Trophoblast cell (in vitro differentiated cells and primary cell): Measurements from ENCODE around the gene TENT5A.

ENCODE experiments used
- DNase-seq, 2 donors: peaks; one replicate each; pipeline ENCODE4 v3.0.0-alpha.2; 2016
- H2AFZ ChIP-seq: 2 replicates; pipeline ENCODE4 v1.6.1; 2013; ENCODE audit warnings: low read length, moderate library complexity, mild to moderate bottlenecking; ENCODE audit not compliant: insufficient read depth, poor library complexity
- H2AK5ac ChIP-seq: 2 replicates; pipeline ENCODE4 v1.6.1; 2013; ENCODE audit warnings: mild to moderate bottlenecking, low read length
- H2BK120ac ChIP-seq: 2 replicates; pipeline ENCODE4 v1.6.1; 2013; ENCODE audit warnings: low read length, mild to moderate bottlenecking, moderate library complexity; ENCODE audit not compliant: insufficient read depth, poor library complexity
- H2BK12ac ChIP-seq: 2 replicates; pipeline ENCODE4 v1.6.1; 2013; ENCODE audit warnings: mild to moderate bottlenecking, low read length, moderate library complexity
- H2BK5ac ChIP-seq: 2 replicates; pipeline ENCODE4 v1.6.1; 2013; ENCODE audit warnings: low read length, low read depth, moderate library complexity, mild to moderate bottlenecking; ENCODE audit not compliant: poor library complexity
- H3K14ac ChIP-seq: 2 replicates; pipeline ENCODE4 v1.6.1; 2013; ENCODE audit warnings: mild to moderate bottlenecking, low read length
- H3K18ac ChIP-seq: 2 replicates; pipeline ENCODE4 v1.6.1; 2013; ENCODE audit warnings: mild to moderate bottlenecking, low read length
- H3K23ac ChIP-seq: 2 replicates; pipeline ENCODE4 v1.6.1; 2013; ENCODE audit warnings: low read length
- H3K27ac ChIP-seq: 2 replicates; pipeline ENCODE4 v1.5.1; 2013; ENCODE audit warnings: low read depth, mild to moderate bottlenecking, inconsistent platforms, low read length, moderate library complexity
- H3K27me3 ChIP-seq: 2 replicates; pipeline ENCODE4 v1.6.1; 2013; ENCODE audit warnings: inconsistent platforms, mild to moderate bottlenecking, low read length, moderate library complexity; ENCODE audit not compliant: insufficient read depth
- H3K36me3 ChIP-seq, 2 experiments: 1 replicate in 1 of 2; 2 replicates in 1 of 2; pipeline ENCODE4 v1.6.1; 2013; ENCODE audit warnings: low read length in 2 of 2, mild to moderate bottlenecking in 2 of 2, moderate library complexity in 1 of 2; ENCODE audit not compliant: insufficient read depth in 2 of 2, control insufficient read depth in 1 of 2
- H3K4ac ChIP-seq: 2 replicates; pipeline ENCODE4 v1.6.1; 2013; ENCODE audit warnings: low read depth, mild to moderate bottlenecking, low read length, moderate library complexity
- H3K4me1 ChIP-seq, 2 experiments: 1 replicate in 1 of 2; 2 replicates in 1 of 2; pipeline ENCODE4 v1.6.1; 2013; ENCODE audit warnings: low read length in 2 of 2, mild to moderate bottlenecking in 2 of 2, moderate library complexity in 1 of 2; ENCODE audit not compliant: insufficient read depth in 2 of 2, control insufficient read depth in 1 of 2
- H3K4me2 ChIP-seq: 2 replicates; pipeline ENCODE4 v1.6.1; 2013; ENCODE audit warnings: inconsistent platforms, mild to moderate bottlenecking, low read length, moderate library complexity
- H3K4me3 ChIP-seq: 2 replicates; pipeline ENCODE4 v1.5.1; 2013; ENCODE audit warnings: mild to moderate bottlenecking, low read depth, low read length, inconsistent platforms
- H3K79me1 ChIP-seq: one replicate; pipeline ENCODE4 v1.6.1; 2013; ENCODE audit warnings: low read length
- H3K79me2 ChIP-seq: 2 replicates; pipeline ENCODE4 v1.6.1; 2013; ENCODE audit warnings: low read length, mild to moderate bottlenecking; ENCODE audit not compliant: control insufficient read depth, insufficient read depth, poor library complexity
- H3K9ac ChIP-seq: 2 replicates; pipeline ENCODE4 v1.6.1; 2013; ENCODE audit warnings: mild to moderate bottlenecking, low read length
- H3K9me3 ChIP-seq: 2 replicates; pipeline ENCODE4 v1.6.1; 2013; ENCODE audit warnings: low read depth, mild to moderate bottlenecking, control low read depth, inconsistent platforms, low read length; ENCODE audit not compliant: insufficient read depth
- H4K12ac ChIP-seq: 2 replicates; pipeline ENCODE4 v1.6.1; 2013; ENCODE audit warnings: low read depth, mild to moderate bottlenecking, low read length, moderate library complexity
- H4K8ac ChIP-seq: 2 replicates; pipeline ENCODE4 v1.6.1; 2013; ENCODE audit warnings: low read depth, mild to moderate bottlenecking, low read length, moderate library complexity
- H4K91ac ChIP-seq: one replicate; pipeline ENCODE4 v1.6.1; 2013; ENCODE audit warnings: low read depth, mild to moderate bottlenecking, low read length, moderate library complexity
- WGBS: extraction: QIAGEN DNeasy Blood & Tissue Kit; methylation state at CpG from one replicate; pipeline ENCODE4 v1.1.7; 2013; ENCODE audit warnings: missing lambda C conversion rate; ENCODE audit not compliant: insufficient read length, insufficient coverage; ENCODE audit errors: extremely low coverage; 5-methylcytosine and 5-hydroxymethylcytosine counted together

TENT5A gene

GRCh38 chr6:81756690-81757089, 4.2 kb upstream of the TENT5A start:
- Histone ChIP-seq H3K9me3 (peaks cover under 1% of the 10 kb centered on the region), H3K4me1 (peaks cover 0 to 5% of the 10 kb centered on the region in 2 experiments), H3K23ac (no peak overlapping the region), H3K27me3 (no peaks in the 10 kb centered on the region), H2BK12ac (no peak overlapping the region), H3K18ac (no peak overlapping the region), H3K4me3 (no peak overlapping the region), H4K91ac (no peak overlapping the region), H3K36me3 (no peaks in the 10 kb centered on the region), H3K14ac (no peak overlapping the region), H2AFZ (no peak overlapping the region), H3K4me2 (no peak overlapping the region), H2BK5ac (no peak overlapping the region), H3K79me1 (peaks cover 21% of the 10 kb centered on the region), H2AK5ac (no peak overlapping the region), H4K8ac (no peak overlapping the region), H2BK120ac (no peak overlapping the region), H4K12ac (no peak overlapping the region), H3K27ac (no peak overlapping the region), H3K9ac (no peak overlapping the region), H3K79me2 (peaks cover 8% of the 10 kb centered on the region), H3K4ac (no peak overlapping the region)
- no peak for DNase-seq
- WGBS, result no CpG with 5 or more reads among the region's 1 CpG

- no peak overlapping the region for H4K8ac ChIP-seq
- H3K4me2 ChIP-seq, result no peak overlapping the region
- no peak overlapping the region for H3K27ac ChIP-seq
- H2AFZ ChIP-seq, result no peak overlapping the region
- H3K18ac ChIP-seq, result no peak overlapping the region
- no CpG with 5 or more reads among the region's 3 CpGs for WGBS
- no peak overlapping the region for H2AK5ac ChIP-seq
- no peak for DNase-seq
- H3K27me3 ChIP-seq, result no peaks in the 10 kb centered on the region
- H3K4me3 ChIP-seq, result no peak overlapping the region
- no peak overlapping the region for H4K12ac ChIP-seq
- H4K91ac ChIP-seq, result no peak overlapping the region
- H3K23ac ChIP-seq, result no peak overlapping the region
- peaks cover 12% of the 10 kb centered on the region for H3K79me2 ChIP-seq
- H2BK12ac ChIP-seq, result peak overlapping the region; percentile 51
- no peaks in the 10 kb centered on the region for H3K36me3 ChIP-seq
- no peak overlapping the region for H3K14ac ChIP-seq
- no peak overlapping the region for H2BK120ac ChIP-seq
- H3K9ac ChIP-seq, result no peak overlapping the region
- H3K79me1 ChIP-seq, result peaks cover 23% of the 10 kb centered on the region
- H2BK5ac ChIP-seq, result no peak overlapping the region
- H3K9me3 ChIP-seq, result peaks cover 3% of the 10 kb centered on the region
- peaks cover 0 to 8% of the 10 kb centered on the region in 2 experiments for H3K4me1 ChIP-seq
- no peak overlapping the region for H3K4ac ChIP-seq
Measured at GRCh38 chr6:81755551-81755950, 3.1 kb upstream of the TENT5A start.

- no CpG with 5 or more reads among the region's 6 CpGs for WGBS
- no peak overlapping the region for H3K9ac ChIP-seq
- H3K4me1 ChIP-seq, result peaks cover 0 to 8% of the 10 kb centered on the region in 2 experiments
- no peak overlapping the region for H2BK120ac ChIP-seq
- no peak overlapping the region for H3K27ac ChIP-seq
- H3K9me3 ChIP-seq, result peaks cover 3% of the 10 kb centered on the region
- H3K36me3 ChIP-seq, result no peaks in the 10 kb centered on the region
- no peak overlapping the region for H3K14ac ChIP-seq
- no peak overlapping the region for H2AFZ ChIP-seq
- no peak overlapping the region for H3K4me3 ChIP-seq
- no peak overlapping the region for H4K8ac ChIP-seq
- H3K4me2 ChIP-seq, result no peak overlapping the region
- no peak overlapping the region for H4K91ac ChIP-seq
- H3K79me1 ChIP-seq, result peaks cover 23% of the 10 kb centered on the region
- no peak overlapping the region for H3K4ac ChIP-seq
- H3K23ac ChIP-seq, result no peak overlapping the region
- no peak overlapping the region for H2BK12ac ChIP-seq
- peaks cover 12% of the 10 kb centered on the region for H3K79me2 ChIP-seq
- no peak overlapping the region for H2AK5ac ChIP-seq
- no peak overlapping the region for H2BK5ac ChIP-seq
- DNase-seq, result no peak
- no peak overlapping the region for H3K18ac ChIP-seq
- no peak overlapping the region for H4K12ac ChIP-seq
- H3K27me3 ChIP-seq, result no peaks in the 10 kb centered on the region
Measured at GRCh38 chr6:81754906-81755305, 2.4 kb upstream of the TENT5A start.

- peak overlapping the region; percentile 64 for H4K8ac ChIP-seq
- no peak overlapping the region for H4K12ac ChIP-seq
- peaks cover 0 to 8% of the 10 kb centered on the region in 2 experiments for H3K4me1 ChIP-seq
- no peak overlapping the region for H3K23ac ChIP-seq
- peak overlapping the region; percentile 75 for H3K4me3 ChIP-seq
- H2AK5ac ChIP-seq, result no peak overlapping the region
- no peak overlapping the region for H3K4ac ChIP-seq
- H3K4me2 ChIP-seq, result peak overlapping the region; percentile 75
- H3K18ac ChIP-seq, result peak overlapping the region; percentile 30
- 100% methylated on average over 1 of the region's 43 CpGs for WGBS
- peaks cover 0 to 3% of the 10 kb centered on the region in 2 experiments for H3K36me3 ChIP-seq
- H3K9ac ChIP-seq, result no peak overlapping the region
- peaks cover 12% of the 10 kb centered on the region for H3K79me2 ChIP-seq
- peak overlapping the region; percentile 56 for H2BK120ac ChIP-seq
- peak overlapping the region; percentile 53 for H4K91ac ChIP-seq
- H3K9me3 ChIP-seq, result peaks cover 3% of the 10 kb centered on the region
- peak overlapping the region; percentile 26 for H3K27ac ChIP-seq
- peak overlapping the region; percentile 68 for H3K14ac ChIP-seq
- peak overlapping the region; percentile 50 for H2AFZ ChIP-seq
- H3K27me3 ChIP-seq, result no peaks in the 10 kb centered on the region
- peak overlapping the region; percentile 11 for H2BK5ac ChIP-seq
- peak overlapping the region; percentile 41 for H2BK12ac ChIP-seq
- peak; percentile 77 to 83 for DNase-seq
- peaks cover 23% of the 10 kb centered on the region for H3K79me1 ChIP-seq
Measured at GRCh38 chr6:81753711-81754577, 1.5 kb upstream of the TENT5A start.
